ENCODE measurements around the gene ECE1. TPM values are rescaled to one million over a fixed set of nuclear protein-coding genes. Genes with fewer than 3 reads are reported as not detected.

The ECE1 gene
- polyA plus RNA-seq, 3 donors, result 10.6 to 42.4 (median 23.3) TPM

- Histone ChIP-seq H3K9me3 (replicated peaks in 1 of 2; ENCODE audit: control insufficient read depth in 1 of 2, insufficient read depth in 1 of 2, low read length in 2 of 2) (no peaks in the 10 kb centered on the region), H3K27ac (ENCODE audit: low read depth in 1 of 2, low read length in 2 of 2) (no peak overlapping the region), H3K9ac (ENCODE audit: insufficient read depth, low read length, poor library complexity, severe bottlenecking) (no peak overlapping the region), H3K4me3 (replicated peaks in 1 of 3; ENCODE audit: low read depth in 2 of 3, low read length in 3 of 3) (no peak overlapping the region), H3K27me3 (ENCODE audit: control insufficient read depth in 2 of 2, insufficient read depth in 2 of 2, low read length in 2 of 2) (no peaks in the 10 kb centered on the region), H4K20me1 (ENCODE audit: insufficient read depth, low read length) (peaks cover 48% of the 10 kb centered on the region), H3K4me2 (replicated peaks; ENCODE audit: extremely low read depth, low read length, poor library complexity, severe bottlenecking) (no peak overlapping the region), H2AFZ (ENCODE audit: insufficient read depth, low read depth, low read length, poor library complexity, severe bottlenecking) (no peak overlapping the region), H3K4me1 (ENCODE audit: control insufficient read depth in 1 of 2, insufficient read depth in 2 of 2, low read length in 2 of 2) (no peaks in the 10 kb centered on the region), H3K79me2 (ENCODE audit: insufficient read depth, low read length) (no peaks in the 10 kb centered on the region), H3K36me3 (replicated peaks in 1 of 2; ENCODE audit: control insufficient read depth in 1 of 2, insufficient read depth in 2 of 2, low read length in 2 of 2) (peaks cover 37 to 70% of the 10 kb centered on the region in 2 donors)
- DNase-seq, result no peak
- Mint-ChIP-seq H3K4me1 (no peaks in the 10 kb centered on the region), H3K36me3 (peaks cover 74 to 98% of the 10 kb centered on the region in 2 donors), H3K27me3 (ENCODE audit: low read depth in 3 of 3) (peaks cover 2 to 22% (median 16%) of the 10 kb centered on the region in 3 donors), H3K9me3 (peaks cover 0 to 6% (median 4%) of the 10 kb centered on the region in 7 donors), H3K4me3 (no peak overlapping the region), H3K27ac (no peak overlapping the region)
- intact Hi-C loops (cut with micrococcal nuclease), result loop anchor here in 1 of 2 donors (5.0 kb wide), 1 partner anchor 107 kb away; no protein-coding TSS in a partner anchor
- TF ChIP-seq CTCF (IDR thresholded peaks at IDR 0.05), result no peak
- 93% methylated on average over 2 of the region's 4 CpGs for WGBS (ENCODE audit: insufficient coverage)
These were observed 44.5 kb downstream of the ECE1 start for GRCh38 chr1:21245688-21246229.

- Histone ChIP-seq H4K20me1 (ENCODE audit: insufficient read depth, low read length) (peaks cover 45% of the 10 kb centered on the region), H3K4me2 (replicated peaks; ENCODE audit: extremely low read depth, low read length, poor library complexity, severe bottlenecking) (no peak overlapping the region), H3K4me1 (ENCODE audit: control insufficient read depth in 1 of 2, insufficient read depth in 2 of 2, low read length in 2 of 2) (no peaks in the 10 kb centered on the region), H3K27ac (ENCODE audit: low read depth in 1 of 2, low read length in 2 of 2) (no peak overlapping the region), H3K27me3 (ENCODE audit: control insufficient read depth in 2 of 2, insufficient read depth in 2 of 2, low read length in 2 of 2) (no peaks in the 10 kb centered on the region), H3K9ac (ENCODE audit: insufficient read depth, low read length, poor library complexity, severe bottlenecking) (no peak overlapping the region), H3K9me3 (replicated peaks in 1 of 2; ENCODE audit: control insufficient read depth in 1 of 2, insufficient read depth in 1 of 2, low read length in 2 of 2) (no peaks in the 10 kb centered on the region), H3K36me3 (replicated peaks in 1 of 2; ENCODE audit: control insufficient read depth in 1 of 2, insufficient read depth in 2 of 2, low read length in 2 of 2) (peaks cover 37 to 74% of the 10 kb centered on the region in 2 donors), H3K4me3 (replicated peaks in 1 of 3; ENCODE audit: low read depth in 2 of 3, low read length in 3 of 3) (no peak overlapping the region), H2AFZ (ENCODE audit: insufficient read depth, low read depth, low read length, poor library complexity, severe bottlenecking) (no peak overlapping the region), H3K79me2 (ENCODE audit: insufficient read depth, low read length) (no peaks in the 10 kb centered on the region)
- no peak overlapping the region for H3K4me3 Mint-ChIP-seq
- no peak for DNase-seq
- H3K4me1 Mint-ChIP-seq, result no peaks in the 10 kb centered on the region
- no peak overlapping the region for H3K27ac Mint-ChIP-seq
- intact Hi-C loops (cut with micrococcal nuclease), result loop anchor here in 1 of 2 donors (5.0 kb wide), 1 partner anchor 107 kb away; no protein-coding TSS in a partner anchor
- peaks cover 0 to 6% (median 4%) of the 10 kb centered on the region in 7 donors for H3K9me3 Mint-ChIP-seq
- H3K27me3 Mint-ChIP-seq (ENCODE audit: low read depth in 3 of 3), result peaks cover 2 to 22% (median 13%) of the 10 kb centered on the region in 3 donors
- H3K36me3 Mint-ChIP-seq, result peaks cover 79 to 98% of the 10 kb centered on the region in 2 donors
- TF ChIP-seq CTCF (IDR thresholded peaks at IDR 0.05), result peak; percentile 65
- WGBS (ENCODE audit: insufficient coverage), result 87% methylated on average over 10 of the region's 11 CpGs
These were observed 45.1 kb downstream of the ECE1 start for GRCh38 chr1:21244986-21245687.
